ENCODE measurements around the gene C8A.

Gene C8A

GRCh38 chr1:56835657-56836056, 18.9 kb upstream of the C8A start:
- Histone ChIP-seq H3K27ac (no peak overlapping the region), H3K4me3 (no peak overlapping the region)

GRCh38 chr1:56836359-56836758, 18.2 kb upstream of the C8A start:
- Histone ChIP-seq H3K4me3 (no peak overlapping the region), H3K27ac (no peak overlapping the region)

DNA sequence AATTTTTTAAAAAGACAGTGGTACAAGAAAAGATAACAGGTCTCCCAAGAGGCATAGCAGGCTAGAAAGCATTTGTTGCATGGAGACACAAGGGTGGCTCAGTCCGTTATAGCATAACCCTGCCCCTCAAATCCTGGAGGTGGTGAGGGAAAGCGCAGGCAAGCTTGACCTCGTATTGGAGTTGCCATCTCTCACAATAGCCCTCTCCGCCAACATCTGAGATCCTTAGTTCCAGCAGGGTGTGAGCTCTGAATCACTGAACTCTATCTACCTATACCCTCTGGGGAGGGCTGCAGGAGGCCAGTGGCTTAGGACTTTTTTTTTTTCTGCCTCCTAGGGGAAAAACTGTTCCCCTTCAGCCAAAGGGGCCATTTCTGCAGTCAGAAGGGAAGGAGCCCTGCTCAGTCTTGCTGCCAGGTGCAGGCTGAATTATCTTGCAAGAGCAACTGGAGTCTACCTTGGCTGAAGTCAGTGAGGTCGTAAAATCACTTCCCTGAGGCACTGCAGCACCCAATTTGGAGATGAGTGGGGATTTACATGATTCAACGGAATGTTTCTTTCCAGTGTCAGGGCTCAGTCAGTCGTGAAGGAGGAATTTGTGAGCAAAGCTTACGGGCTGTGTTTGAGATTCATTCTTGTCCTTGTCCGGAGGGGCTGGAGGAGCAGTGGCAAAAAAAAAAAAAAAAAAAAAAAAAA, 17.2 kb upstream of the C8A start:
- Histone ChIP-seq H3K4me3 (no peak overlapping the region), H3K27ac (no peak overlapping the region)

GRCh38 chr1:56838759-56839158, 15.8 kb upstream of the C8A start:
- Histone ChIP-seq H3K27ac (no peak overlapping the region), H3K4me3 (no peak overlapping the region)

GRCh38 chr1:56843544-56843943, 11.1 kb upstream of the C8A start:
- H3K4me3 ChIP-seq = no peak overlapping the region
- no peak overlapping the region for H3K27ac ChIP-seq

- Histone ChIP-seq H3K4me3 (no peak overlapping the region), H3K27ac (no peak overlapping the region)
These were observed 10.0 kb upstream of the C8A start for GRCh38 chr1:56844545-56845136.

- Histone ChIP-seq H3K4me3 (no peak overlapping the region), H3K27ac (no peak overlapping the region)
These were observed 9.3 kb upstream of the C8A start for GRCh38 chr1:56845343-56845742.

DNA sequence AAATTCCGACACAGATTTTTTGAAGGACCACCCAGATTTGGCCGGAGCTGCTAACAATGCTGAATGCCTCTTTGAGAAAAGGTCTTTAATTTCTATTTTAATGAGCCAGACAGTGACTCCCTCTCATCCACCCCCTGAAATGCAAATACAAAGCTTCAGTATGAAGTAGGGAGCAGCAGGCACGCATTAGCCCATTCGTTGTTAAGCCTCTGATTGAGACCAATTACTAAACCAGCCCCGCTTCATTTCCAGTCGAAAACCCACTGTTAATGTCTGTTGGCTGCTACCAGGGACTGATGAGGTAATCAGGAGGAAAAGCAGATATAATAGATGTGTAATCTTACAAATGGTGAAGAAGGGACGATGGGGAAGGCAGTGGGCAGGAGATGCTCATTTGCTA, 4.8 kb upstream of the C8A start:
- H3K4me3 ChIP-seq = no peak overlapping the region
- no peak overlapping the region for H3K27ac ChIP-seq

- no peak overlapping the region for H3K4me3 ChIP-seq
These were observed 4.2 kb upstream of the C8A start for GRCh38 chr1:56850411-56850810.

DNA sequence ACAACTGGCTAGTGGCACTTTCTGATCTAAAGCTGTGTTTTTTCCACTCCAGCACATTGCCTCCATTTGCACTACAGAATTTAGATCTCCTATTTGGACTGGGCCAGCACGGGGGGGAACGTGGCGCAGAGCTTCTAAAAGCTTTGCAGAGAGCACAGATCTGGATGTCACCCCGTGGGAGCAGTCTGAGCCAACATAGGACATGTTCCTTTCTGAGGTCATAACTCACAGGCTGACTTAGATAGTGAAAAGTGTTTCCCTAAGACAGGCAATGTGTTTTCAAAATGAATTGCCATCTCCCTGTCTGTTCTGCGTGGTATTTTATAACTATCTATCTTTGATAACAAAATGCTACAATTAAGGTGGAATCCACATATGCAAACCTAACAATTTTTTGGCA, 3.7 kb upstream of the C8A start:
- Histone ChIP-seq H3K27ac (no peak overlapping the region), H3K4me3 (no peak overlapping the region)

More at GRCh38 chr1:56850411-56850810, 4.2 kb upstream of the C8A start:
- H3K27ac ChIP-seq = no peak overlapping the region

GRCh38 chr1:56852476-56852875, 2.1 kb upstream of the C8A start:
- Histone ChIP-seq H3K27ac (no peak overlapping the region), H3K4me3 (no peak overlapping the region)

GRCh38 chr1:56855190-56855589, 593 bp downstream of the C8A start:
- H3K4me3 ChIP-seq = no peak overlapping the region
- no peak overlapping the region for H3K27ac ChIP-seq

DNA sequence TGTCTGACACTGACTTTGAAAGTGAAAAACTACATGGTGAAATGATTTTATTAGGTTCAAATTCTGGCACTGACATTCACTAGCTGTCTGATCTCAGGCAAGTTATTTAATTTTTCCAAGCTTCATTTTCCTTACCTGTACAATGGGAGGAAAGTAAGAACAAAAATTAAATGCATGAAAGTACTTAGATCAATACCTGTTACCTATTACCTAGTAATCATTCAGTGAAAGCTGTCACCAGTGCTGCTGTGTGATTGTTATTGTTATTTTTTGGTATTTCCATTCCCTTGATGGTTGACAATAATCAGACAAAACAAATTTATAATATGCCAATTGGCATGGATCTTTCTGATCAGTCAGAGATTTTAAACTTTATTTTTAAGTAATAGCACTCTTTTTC, 1.6 kb downstream of the C8A start:
- H3K4me3 ChIP-seq = no peak overlapping the region

DNA sequence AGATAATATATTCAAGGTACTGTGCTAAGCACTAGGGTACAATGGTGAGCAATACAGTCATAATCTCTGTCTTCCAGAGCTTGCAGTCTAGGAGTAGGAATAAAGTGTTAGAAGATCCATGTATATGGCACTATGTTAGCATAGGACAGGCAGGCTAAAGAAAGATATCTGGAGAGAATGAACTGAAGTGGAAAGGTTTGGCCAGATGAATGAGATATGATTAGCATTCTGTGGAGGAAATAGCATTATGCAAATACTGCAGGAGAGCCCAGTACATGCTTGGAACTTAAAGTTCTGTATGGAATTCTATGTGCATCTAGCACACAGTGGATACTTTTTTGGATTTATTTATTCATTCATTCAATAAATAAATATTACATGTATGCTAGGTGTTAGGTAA, 4.7 kb downstream of the C8A start:
- H3K4me3 ChIP-seq = no peak overlapping the region
- no peak overlapping the region for H3K27ac ChIP-seq

More for the DNA sequence above, 1.6 kb downstream of the C8A start:
- no peak overlapping the region for H3K27ac ChIP-seq

- H3K27ac ChIP-seq = no peak overlapping the region
- no peak overlapping the region for H3K4me3 ChIP-seq
These were observed 8.8 kb downstream of the C8A start for GRCh38 chr1:56863265-56863992.

DNA sequence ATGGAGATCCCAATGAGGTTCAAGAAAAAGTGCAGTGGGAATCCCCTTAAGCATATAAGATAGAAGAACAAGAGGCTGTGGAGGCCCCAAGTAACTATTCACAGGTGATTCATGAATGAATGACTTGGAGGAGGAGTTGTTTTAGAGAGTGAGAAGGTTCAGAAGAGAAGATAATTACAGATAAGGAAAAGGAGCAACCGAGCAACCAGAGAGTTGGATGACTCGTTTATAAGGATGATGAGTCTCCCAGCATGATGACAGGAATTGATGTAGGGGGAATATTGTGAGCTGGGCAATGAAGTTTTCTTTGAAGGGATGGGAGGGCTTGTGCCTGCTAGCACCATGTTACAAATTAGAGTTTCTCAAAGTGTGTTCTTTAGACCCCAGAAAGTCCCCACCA, 9.8 kb downstream of the C8A start:
- Histone ChIP-seq H3K27ac (no peak overlapping the region), H3K4me3 (no peak overlapping the region)

- Histone ChIP-seq H3K4me3 (no peak overlapping the region), H3K27ac (peak overlapping the region in 1 of 21 experiments; percentile 22)
These were observed 12.1 kb downstream of the C8A start for GRCh38 chr1:56866656-56867055.

DNA sequence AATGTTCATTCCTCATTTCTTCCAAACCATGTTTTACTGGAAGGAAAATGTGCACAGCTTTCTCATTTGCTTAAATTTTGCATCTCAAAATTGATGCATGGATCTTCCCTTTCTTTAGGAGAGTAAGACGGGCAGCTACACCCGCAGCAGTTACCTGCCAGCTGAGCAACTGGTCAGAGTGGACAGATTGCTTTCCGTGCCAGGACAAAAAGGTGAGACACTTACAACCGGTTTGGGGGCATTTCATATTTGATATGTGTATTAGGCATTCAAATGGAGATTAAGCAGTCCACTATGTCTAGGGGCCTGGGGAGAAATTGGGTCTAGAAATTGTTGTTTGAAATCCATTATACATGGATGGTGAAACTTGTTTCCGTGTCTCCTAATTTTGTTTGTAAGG, 12.9 kb downstream of the C8A start:
- Histone ChIP-seq H3K27ac (peak overlapping the region in 1 of 21 experiments; percentile 54), H3K4me3 (no peak overlapping the region)

GRCh38 chr1:56868761-56869160, 14.2 kb downstream of the C8A start:
- Histone ChIP-seq H3K4me3 (no peak overlapping the region), H3K27ac (peak overlapping the region in 2 of 21 experiments; percentile 15 to 54)

GRCh38 chr1:56872597-56872996, 18.0 kb downstream of the C8A start:
- no peak overlapping the region for H3K27ac ChIP-seq
- H3K4me3 ChIP-seq = no peak overlapping the region

- Histone ChIP-seq H3K27ac (no peak overlapping the region), H3K4me3 (no peak overlapping the region)
These were observed 18.6 kb downstream of the C8A start for GRCh38 chr1:56873213-56873612.
